SIG-M5 treated with dmso at 0.1 percent for 504 hours (cell line): Measurements from ENCODE around the gene COL16A1.
A peak's percentile ranks its signal among the peaks of the same experiment; 100 is the strongest.

Experiments
- DNase-seq: peaks from one replicate; lab custom pipeline; 2025; ENCODE audit not compliant: unreplicated experiment; lab: John Stamatoyannopoulos, UW

Gene COL16A1

GRCh38 chr1:31650161-31651088 lies 53.4 kb downstream of the COL16A1 start:
- no peak for DNase-seq

- DNase-seq: no peak
Measured at GRCh38 chr1:31648641-31649357, 55.0 kb downstream of the COL16A1 start.

- DNase-seq: no peak
Measured at GRCh38 chr1:31648190-31648589, 55.6 kb downstream of the COL16A1 start.

- DNase-seq: no peak
Measured at GRCh38 chr1:31647106-31647505, 56.7 kb downstream of the COL16A1 start.

- DNase-seq: no peak
Measured at GRCh38 chr1:31646259-31646960, 57.4 kb downstream of the COL16A1 start.

- no peak for DNase-seq
Measured at GRCh38 chr1:31645274-31645568, 58.6 kb downstream of the COL16A1 start.

GRCh38 chr1:31644560-31645273 lies 59.1 kb downstream of the COL16A1 start, which contains the start of gene PEF1:
Gene PEF1 (minus strand): TSS chr1:31644876. CDS start chr1:31644864, 12 bp downstream.
- peak; percentile 96 for DNase-seq

- no peak for DNase-seq
Measured at GRCh38 chr1:31643976-31644559, 59.7 kb downstream of the COL16A1 start.

GRCh38 chr1:31642897-31643296 lies 60.9 kb downstream of the COL16A1 start:
- DNase-seq: no peak

GRCh38 chr1:31642366-31642765 lies 61.5 kb downstream of the COL16A1 start:
- no peak for DNase-seq

GRCh38 chr1:31640964-31641363 lies 62.9 kb downstream of the COL16A1 start:
- DNase-seq: no peak

GRCh38 chr1:31640179-31640578 lies 63.6 kb downstream of the COL16A1 start:
- DNase-seq: no peak

GRCh38 chr1:31639543-31639942 lies 64.3 kb downstream of the COL16A1 start:
- peak; percentile 90 for DNase-seq

- DNase-seq: no peak
Measured at GRCh38 chr1:31637915-31638673, 65.7 kb downstream of the COL16A1 start.

GRCh38 chr1:31633117-31633516 lies 70.7 kb downstream of the COL16A1 start:
- peak; percentile 2 for DNase-seq

- no peak for DNase-seq
Measured at GRCh38 chr1:31632649-31633048, 71.2 kb downstream of the COL16A1 start.

GRCh38 chr1:31628931-31629556 lies 74.8 kb downstream of the COL16A1 start:
- no peak for DNase-seq

- DNase-seq: no peak
Measured at GRCh38 chr1:31627930-31628559, 75.8 kb downstream of the COL16A1 start.
